ENCODE measurements around the gene TNNI2.
A peak's percentile ranks its signal among the peaks of the same experiment; 100 is the strongest.

The TNNI2 gene

GRCh38 chr11:1861435-1862411 lies 22.9 kb downstream of the TNNI2 start (continued):
- TF ChIP-seq, protein P1, sequence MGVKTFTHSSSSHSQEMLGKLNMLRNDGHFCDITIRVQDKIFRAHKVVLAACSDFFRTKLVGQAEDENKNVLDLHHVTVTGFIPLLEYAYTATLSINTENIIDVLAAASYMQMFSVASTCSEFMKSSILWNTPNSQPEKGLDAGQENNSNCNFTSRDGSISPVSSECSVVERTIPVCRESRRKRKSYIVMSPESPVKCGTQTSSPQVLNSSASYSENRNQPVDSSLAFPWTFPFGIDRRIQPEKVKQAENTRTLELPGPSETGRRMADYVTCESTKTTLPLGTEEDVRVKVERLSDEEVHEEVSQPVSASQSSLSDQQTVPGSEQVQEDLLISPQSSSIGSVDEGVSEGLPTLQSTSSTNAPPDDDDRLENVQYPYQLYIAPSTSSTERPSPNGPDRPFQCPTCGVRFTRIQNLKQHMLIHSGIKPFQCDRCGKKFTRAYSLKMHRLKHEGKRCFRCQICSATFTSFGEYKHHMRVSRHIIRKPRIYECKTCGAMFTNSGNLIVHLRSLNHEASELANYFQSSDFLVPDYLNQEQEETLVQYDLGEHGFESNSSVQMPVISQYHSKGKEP (tag by site-specific recombination; IDR thresholded peaks at IDR 0.05) = no peak
- TF ChIP-seq ZNF266 (tag by site-specific recombination; IDR thresholded peaks at IDR 0.05; ENCODE audit: low read depth) = no peak
- no peak for TF ChIP-seq ZNF146 (tag by site-specific recombination; IDR thresholded peaks at IDR 0.05)
- peak; percentile 99 for TF ChIP-seq ZBTB17 (tag by site-specific recombination; IDR thresholded peaks at IDR 0.05)
- TF ChIP-seq ZNF335 (tag by site-specific recombination; conservative IDR thresholded peaks at IDR 0.05) = no peak
- peak; percentile 98 for TF ChIP-seq ZNF366 (tag by site-specific recombination; conservative IDR thresholded peaks at IDR 0.05)
- TF ChIP-seq ZNF311 (tag by site-specific recombination; IDR thresholded peaks at IDR 0.05; ENCODE audit: borderline replicate concordance) = no peak

GRCh38 chr11:1862588-1863351 lies 24.0 kb downstream of the TNNI2 start:
- TF ChIP-seq ZNF664 (tag by site-specific recombination; IDR thresholded peaks at IDR 0.05) = no peak
- TF ChIP-seq ZNF596 (tag by site-specific recombination; IDR thresholded peaks at IDR 0.05) = no peak
- TF ChIP-seq MZF1 (tag by site-specific recombination; IDR thresholded peaks at IDR 0.05; ENCODE audit: borderline replicate concordance) = no peak
- peak; percentile 96 for TF ChIP-seq GLIS1 (tag by site-specific recombination; IDR thresholded peaks at IDR 0.05)
- TF ChIP-seq HOXC10 (CRISPR knock-in tag; IDR thresholded peaks at IDR 0.05) = no peak
- 0 out of 2 replicates have a peak, but pooled peaks have one; percentile 26 for TF ChIP-seq GLIS2 (tag by site-specific recombination; IDR thresholded peaks at IDR 0.05)
- TF ChIP-seq ZFHX2 (tag by site-specific recombination; conservative IDR thresholded peaks at IDR 0.05) = peak; percentile 12; the same call in 1 of the 2 replicates
- TF ChIP-seq, protein P2, sequence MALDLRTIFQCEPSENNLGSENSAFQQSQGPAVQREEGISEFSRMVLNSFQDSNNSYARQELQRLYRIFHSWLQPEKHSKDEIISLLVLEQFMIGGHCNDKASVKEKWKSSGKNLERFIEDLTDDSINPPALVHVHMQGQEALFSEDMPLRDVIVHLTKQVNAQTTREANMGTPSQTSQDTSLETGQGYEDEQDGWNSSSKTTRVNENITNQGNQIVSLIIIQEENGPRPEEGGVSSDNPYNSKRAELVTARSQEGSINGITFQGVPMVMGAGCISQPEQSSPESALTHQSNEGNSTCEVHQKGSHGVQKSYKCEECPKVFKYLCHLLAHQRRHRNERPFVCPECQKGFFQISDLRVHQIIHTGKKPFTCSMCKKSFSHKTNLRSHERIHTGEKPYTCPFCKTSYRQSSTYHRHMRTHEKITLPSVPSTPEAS (tag by site-specific recombination; IDR thresholded peaks at IDR 0.05) = no peak
- TF ChIP-seq WT1 (tag by site-specific recombination; IDR thresholded peaks at IDR 0.05) = peak; percentile 74; the same call in 1 of the 2 replicates
- TF ChIP-seq KLF10 (tag by site-specific recombination; IDR thresholded peaks at IDR 0.05) = no peak
- TF ChIP-seq, protein P3, sequence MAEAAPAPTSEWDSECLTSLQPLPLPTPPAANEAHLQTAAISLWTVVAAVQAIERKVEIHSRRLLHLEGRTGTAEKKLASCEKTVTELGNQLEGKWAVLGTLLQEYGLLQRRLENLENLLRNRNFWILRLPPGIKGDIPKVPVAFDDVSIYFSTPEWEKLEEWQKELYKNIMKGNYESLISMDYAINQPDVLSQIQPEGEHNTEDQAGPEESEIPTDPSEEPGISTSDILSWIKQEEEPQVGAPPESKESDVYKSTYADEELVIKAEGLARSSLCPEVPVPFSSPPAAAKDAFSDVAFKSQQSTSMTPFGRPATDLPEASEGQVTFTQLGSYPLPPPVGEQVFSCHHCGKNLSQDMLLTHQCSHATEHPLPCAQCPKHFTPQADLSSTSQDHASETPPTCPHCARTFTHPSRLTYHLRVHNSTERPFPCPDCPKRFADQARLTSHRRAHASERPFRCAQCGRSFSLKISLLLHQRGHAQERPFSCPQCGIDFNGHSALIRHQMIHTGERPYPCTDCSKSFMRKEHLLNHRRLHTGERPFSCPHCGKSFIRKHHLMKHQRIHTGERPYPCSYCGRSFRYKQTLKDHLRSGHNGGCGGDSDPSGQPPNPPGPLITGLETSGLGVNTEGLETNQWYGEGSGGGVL (tag by site-specific recombination; IDR thresholded peaks at IDR 0.05) = peak; percentile 83
- no peak for TF ChIP-seq ZNF404 (tag by site-specific recombination; IDR thresholded peaks at IDR 0.05)
- peak; percentile 28; the same call in 1 of the 2 replicates for TF ChIP-seq ZIC2 (tag by site-specific recombination; IDR thresholded peaks at IDR 0.05)
- ChIA-PET CTCF (interaction anchor here (0.5 to 0.6 kb wide), 4 partner anchors 13 to 1095 kb away, joined by 3 to 5 read pairs (median 4); no protein-coding TSS in a partner anchor), POLR2A (no interaction called here)
- H3K4me3 ChIP-seq (ENCODE audit: low read depth, low read length) = no peak overlapping the region
- H3K9me3 ChIP-seq (ENCODE audit: control insufficient read depth, insufficient read depth, low read depth, low read length) = no peaks in the 10 kb centered on the region
- no peaks in the 10 kb centered on the region for H3K4me1 ChIP-seq (ENCODE audit: control insufficient read depth, insufficient read depth, low read length)
- no peaks in the 10 kb centered on the region for H3K36me3 ChIP-seq (ENCODE audit: control insufficient read depth in 2 of 2, insufficient read depth in 1 of 2, low read length in 2 of 2)
- H3K27ac ChIP-seq (ENCODE audit: extremely low read depth, low read depth, low read length) = no peak overlapping the region

Data from HEK293 (cell line).